ENCODE results near the gene OR10G4. TPM values are rescaled to one million over a fixed set of nuclear protein-coding genes. Genes with fewer than 3 reads are reported as not detected.

Gene OR10G4
- total RNA-seq, 1 experiment from 2014 or later = not detected

DNA sequence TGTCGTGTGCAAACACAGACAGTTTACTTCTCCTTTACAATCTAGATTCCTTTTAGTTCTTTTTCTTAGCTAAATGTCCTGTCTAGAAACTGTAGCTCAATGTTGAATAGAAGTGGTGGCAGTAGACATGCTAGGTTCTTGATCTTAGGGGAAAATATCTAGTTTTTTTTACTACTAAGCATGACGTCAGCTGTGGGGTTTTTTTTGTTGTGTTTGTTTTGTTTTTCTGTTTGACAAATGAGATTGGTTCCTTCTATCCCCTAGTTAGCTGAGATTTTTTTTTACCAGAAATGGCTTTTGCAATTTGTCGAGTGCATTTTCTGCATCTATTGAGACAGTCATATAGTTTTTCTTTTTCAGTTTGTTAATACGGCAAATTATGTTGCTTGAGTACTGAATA is 30.6 kb downstream of the OR10G4 start:
- no TSS peak for BruUV-seq (replicated peaks)
- no peaks in the 10 kb centered on the region for H3K27me3 Mint-ChIP-seq (ENCODE audit: insufficient read depth, unreplicated experiment)
- no peaks in the 10 kb centered on the region for H3K4me1 Mint-ChIP-seq (ENCODE audit: insufficient read depth, unreplicated experiment)
- POLR2A ChIA-PET = no interaction called here
- H3K4me3 Mint-ChIP-seq (ENCODE audit: unreplicated experiment) = no peak overlapping the region
- TF ChIP-seq, protein P1, sequence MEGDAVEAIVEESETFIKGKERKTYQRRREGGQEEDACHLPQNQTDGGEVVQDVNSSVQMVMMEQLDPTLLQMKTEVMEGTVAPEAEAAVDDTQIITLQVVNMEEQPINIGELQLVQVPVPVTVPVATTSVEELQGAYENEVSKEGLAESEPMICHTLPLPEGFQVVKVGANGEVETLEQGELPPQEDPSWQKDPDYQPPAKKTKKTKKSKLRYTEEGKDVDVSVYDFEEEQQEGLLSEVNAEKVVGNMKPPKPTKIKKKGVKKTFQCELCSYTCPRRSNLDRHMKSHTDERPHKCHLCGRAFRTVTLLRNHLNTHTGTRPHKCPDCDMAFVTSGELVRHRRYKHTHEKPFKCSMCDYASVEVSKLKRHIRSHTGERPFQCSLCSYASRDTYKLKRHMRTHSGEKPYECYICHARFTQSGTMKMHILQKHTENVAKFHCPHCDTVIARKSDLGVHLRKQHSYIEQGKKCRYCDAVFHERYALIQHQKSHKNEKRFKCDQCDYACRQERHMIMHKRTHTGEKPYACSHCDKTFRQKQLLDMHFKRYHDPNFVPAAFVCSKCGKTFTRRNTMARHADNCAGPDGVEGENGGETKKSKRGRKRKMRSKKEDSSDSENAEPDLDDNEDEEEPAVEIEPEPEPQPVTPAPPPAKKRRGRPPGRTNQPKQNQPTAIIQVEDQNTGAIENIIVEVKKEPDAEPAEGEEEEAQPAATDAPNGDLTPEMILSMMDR (IDR thresholded peaks at IDR 0.05; ENCODE audit: unreplicated experiment) = no peak
- intact Hi-C loops (cut with micrococcal nuclease) = no loop called here
- H3K36me3 Mint-ChIP-seq (ENCODE audit: insufficient read depth, unreplicated experiment) = no peaks in the 10 kb centered on the region
- CTCF ChIA-PET = interaction anchor here (0.7 to 1.0 kb wide), 3 partner anchors 22 to 1788 kb away, joined by 3 to 4 read pairs (median 3); no protein-coding TSS in a partner anchor
- no peak for DNase-seq (ENCODE audit: unreplicated experiment)
- peaks cover 8% of the 10 kb centered on the region for H3K9me3 Mint-ChIP-seq (ENCODE audit: unreplicated experiment)
- H3K27ac Mint-ChIP-seq (ENCODE audit: low read depth, unreplicated experiment) = no peak overlapping the region

DNA sequence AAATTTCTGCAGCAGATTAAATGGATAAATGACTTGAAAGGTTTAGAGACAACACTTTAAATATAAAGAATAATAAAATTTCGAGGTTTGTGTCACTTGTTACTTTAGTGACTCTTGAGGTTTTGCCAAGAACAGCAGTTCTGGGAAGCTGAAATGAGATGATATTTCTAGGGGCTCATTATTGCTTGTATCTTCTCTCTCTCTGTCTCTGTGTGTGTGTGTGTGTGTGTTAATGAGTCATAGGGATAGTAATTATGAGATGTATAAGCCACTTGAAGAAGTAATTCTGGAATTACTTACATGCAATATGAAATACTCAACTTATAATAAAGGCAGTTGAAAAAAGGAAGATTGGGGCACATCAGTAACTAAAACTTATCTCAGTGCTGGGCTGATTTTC is 38.0 kb downstream of the OR10G4 start:
- BruUV-seq (replicated peaks) = no TSS peak
- DNase-seq (ENCODE audit: unreplicated experiment) = no peak
- Mint-ChIP-seq H3K27me3 (ENCODE audit: insufficient read depth, unreplicated experiment) (no peaks in the 10 kb centered on the region), H3K4me3 (ENCODE audit: unreplicated experiment) (no peak overlapping the region), H3K36me3 (ENCODE audit: insufficient read depth, unreplicated experiment) (no peaks in the 10 kb centered on the region), H3K4me1 (ENCODE audit: insufficient read depth, unreplicated experiment) (peaks cover 6% of the 10 kb centered on the region), H3K27ac (ENCODE audit: low read depth, unreplicated experiment) (no peak overlapping the region), H3K9me3 (ENCODE audit: unreplicated experiment) (peaks cover 8% of the 10 kb centered on the region)
- intact Hi-C loops (cut with micrococcal nuclease) = no loop called here
- TF ChIP-seq, protein P1 (IDR thresholded peaks at IDR 0.05; ENCODE audit: unreplicated experiment) = no peak
- POLR2A ChIA-PET = no interaction called here
- CTCF ChIA-PET = no interaction called here

DNA sequence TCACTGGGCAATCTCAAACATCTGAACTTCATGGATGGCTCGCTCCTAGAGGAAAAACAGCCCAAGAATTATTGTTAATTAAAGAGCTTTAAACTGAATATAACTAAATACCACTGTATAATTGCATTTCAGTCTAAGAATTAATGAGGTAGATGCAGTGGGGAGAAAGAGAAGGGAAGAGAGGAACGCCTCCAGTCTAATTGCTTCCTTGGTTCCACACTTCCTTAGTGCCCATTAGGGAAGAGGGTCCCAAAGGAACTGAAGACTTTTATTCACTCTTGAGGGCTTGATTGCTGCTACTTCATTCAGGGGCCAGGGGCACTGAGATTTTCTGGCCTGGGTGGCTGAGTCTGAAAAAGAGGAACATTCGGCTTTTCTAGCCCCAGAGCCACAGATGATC is 40.2 kb downstream of the OR10G4 start:
- Mint-ChIP-seq H3K4me3 (ENCODE audit: unreplicated experiment) (no peak overlapping the region), H3K27ac (ENCODE audit: low read depth, unreplicated experiment) (no peak overlapping the region), H3K4me1 (ENCODE audit: insufficient read depth, unreplicated experiment) (peaks cover 6% of the 10 kb centered on the region), H3K36me3 (ENCODE audit: insufficient read depth, unreplicated experiment) (no peaks in the 10 kb centered on the region), H3K27me3 (ENCODE audit: insufficient read depth, unreplicated experiment) (no peaks in the 10 kb centered on the region), H3K9me3 (ENCODE audit: unreplicated experiment) (peaks cover 2% of the 10 kb centered on the region)
- BruUV-seq (replicated peaks) = no TSS peak
- TF ChIP-seq, protein P1 (IDR thresholded peaks at IDR 0.05; ENCODE audit: unreplicated experiment) = no peak
- ChIA-PET POLR2A (no interaction called here), CTCF (interaction anchor here (1.4 kb wide), 1 partner anchor 16 kb away, joined by 4 read pairs; no protein-coding TSS in a partner anchor)
- DNase-seq (ENCODE audit: unreplicated experiment) = no peak
- intact Hi-C loops (cut with micrococcal nuclease) = no loop called here

Other genes starting within 250 kb of the OR10G4 start
- not detected in 2 replicates for gene OR6M1, start 206.6 kb upstream of the OR10G4 start, total RNA-seq (2022)
- gene TMEM225, start 127.3 kb upstream of the OR10G4 start, total RNA-seq (2022) = not detected in 2 replicates
- not detected in 2 replicates for gene OR8D4, start 110.8 kb upstream of the OR10G4 start, total RNA-seq (2022)
- gene OR4D5, start 73.4 kb upstream of the OR10G4 start, total RNA-seq (2022) = not detected in 2 replicates
- not detected in 2 replicates for gene OR6T1, start 69.2 kb upstream of the OR10G4 start, total RNA-seq (2022)
- gene OR10S1, start 35.2 kb upstream of the OR10G4 start, total RNA-seq (2022) = 0.37 TPM in 2 replicates
- not detected in 2 replicates for gene OR10G6, start 17.8 kb upstream of the OR10G4 start, total RNA-seq (2022)
- gene OR10G9, start 10.0 kb downstream of the OR10G4 start, total RNA-seq (2022) = not detected in 2 replicates
- gene OR10G8, start 13.8 kb downstream of the OR10G4 start, total RNA-seq (2022) = not detected in 2 replicates
- not detected in 2 replicates for gene OR10G7, start 28.3 kb downstream of the OR10G4 start, total RNA-seq (2022)
- gene VWA5A, start 102.5 kb downstream of the OR10G4 start, total RNA-seq (2022) = 7.9 and 12.0 TPM in 2 replicates
- not detected in 2 replicates for gene OR10D3, start 170.3 kb downstream of the OR10G4 start, total RNA-seq (2022)
- gene OR8G1, start 228.1 kb downstream of the OR10G4 start, total RNA-seq (2022) = not detected in 2 replicates
- gene OR8G5, start 243.4 kb downstream of the OR10G4 start, total RNA-seq (2022) = not detected in 2 replicates